ENCODE data around the gene NOL4L.
A peak's percentile ranks its signal among the peaks of the same experiment; 100 is the strongest.

The NOL4L gene

GRCh38 chr20:32490942-32491763, 94.0 kb downstream of the NOL4L start:
- TF ChIP-seq EZH2 (IDR thresholded peaks at IDR 0.05), result no peak
- no peaks in the 10 kb centered on the region for H3K36me3 ChIP-seq (ENCODE audit: insufficient read depth, low read length)

GRCh38 chr20:32488066-32488838, 96.9 kb downstream of the NOL4L start:
- TF ChIP-seq POLR2AphosphoS5 (IDR thresholded peaks at IDR 0.05; ENCODE audit: borderline replicate concordance, low read depth, low read length) (no peak), EZH2 (IDR thresholded peaks at IDR 0.05) (no peak), FOXP2 (optimal IDR thresholded peaks at IDR 0.05; ENCODE audit: control extremely low read depth, extremely low read length, insufficient read depth) (no peak)
- DNase-seq (ENCODE audit: low read depth, low spot score), result no peak
- H3K36me3 ChIP-seq (ENCODE audit: insufficient read depth, low read length), result no peaks in the 10 kb centered on the region
- no peak overlapping the region for H3K4me3 ChIP-seq
- H3K9ac ChIP-seq (ENCODE audit: insufficient read length), result no peak overlapping the region
- H3K27ac ChIP-seq, result no peak overlapping the region
- H3K9me3 ChIP-seq (ENCODE audit: low read depth, low read length), result no peaks in the 10 kb centered on the region

More at GRCh38 chr20:32490942-32491763, 94.0 kb downstream of the NOL4L start:
- no peak for DNase-seq (ENCODE audit: low read depth, low spot score)
- H3K4me3 ChIP-seq, result no peak overlapping the region
- H3K9ac ChIP-seq (ENCODE audit: insufficient read length), result no peak overlapping the region
- H3K9me3 ChIP-seq (ENCODE audit: low read depth, low read length), result no peaks in the 10 kb centered on the region
- no peak overlapping the region for H3K27ac ChIP-seq

GRCh38 chr20:32487381-32487780, 97.8 kb downstream of the NOL4L start:
- H3K36me3 ChIP-seq (ENCODE audit: insufficient read depth, low read length), result no peaks in the 10 kb centered on the region
- H3K27ac ChIP-seq, result no peak overlapping the region
- no peak overlapping the region for H3K9ac ChIP-seq (ENCODE audit: insufficient read length)
- H3K4me3 ChIP-seq, result no peak overlapping the region
- no peaks in the 10 kb centered on the region for H3K9me3 ChIP-seq (ENCODE audit: low read depth, low read length)
- DNase-seq (ENCODE audit: low read depth, low spot score), result no peak
- TF ChIP-seq EZH2 (IDR thresholded peaks at IDR 0.05) (no peak), FOXP2 (optimal IDR thresholded peaks at IDR 0.05; ENCODE audit: control extremely low read depth, extremely low read length, insufficient read depth) (no peak), POLR2AphosphoS5 (IDR thresholded peaks at IDR 0.05; ENCODE audit: borderline replicate concordance, low read depth, low read length) (no peak)

- H3K9me3 ChIP-seq (ENCODE audit: low read depth, low read length), result no peaks in the 10 kb centered on the region
- no peak overlapping the region for H3K27ac ChIP-seq
- H3K4me3 ChIP-seq, result no peak overlapping the region
- DNase-seq (ENCODE audit: low read depth, low spot score), result no peak
- TF ChIP-seq POLR2AphosphoS5 (IDR thresholded peaks at IDR 0.05; ENCODE audit: borderline replicate concordance, low read depth, low read length), result no peak
- TF ChIP-seq EZH2 (IDR thresholded peaks at IDR 0.05), result no peak
- TF ChIP-seq FOXP2 (optimal IDR thresholded peaks at IDR 0.05; ENCODE audit: control extremely low read depth, extremely low read length, insufficient read depth), result no peak
- H3K9ac ChIP-seq (ENCODE audit: insufficient read length), result no peak overlapping the region
- no peaks in the 10 kb centered on the region for H3K36me3 ChIP-seq (ENCODE audit: insufficient read depth, low read length)
These were observed 99.2 kb downstream of the NOL4L start for GRCh38 chr20:32485770-32486478.

GRCh38 chr20:32484958-32485769, 100.0 kb downstream of the NOL4L start:
- Histone ChIP-seq H3K27ac (peak overlapping the region; percentile 62; the same call in 1 of the 2 replicates), H3K9me3 (ENCODE audit: low read depth, low read length) (no peaks in the 10 kb centered on the region), H3K9ac (ENCODE audit: insufficient read length) (peak overlapping the region; percentile 79), H3K36me3 (ENCODE audit: insufficient read depth, low read length) (no peaks in the 10 kb centered on the region), H3K4me3 (peak overlapping the region; percentile 91)
- no peak for TF ChIP-seq EZH2 (IDR thresholded peaks at IDR 0.05)
- no peak for TF ChIP-seq POLR2AphosphoS5 (IDR thresholded peaks at IDR 0.05; ENCODE audit: borderline replicate concordance, low read depth, low read length)
- no peak for TF ChIP-seq FOXP2 (optimal IDR thresholded peaks at IDR 0.05; ENCODE audit: control extremely low read depth, extremely low read length, insufficient read depth)
- peak; percentile 47 for DNase-seq (ENCODE audit: low read depth, low spot score)

DNA sequence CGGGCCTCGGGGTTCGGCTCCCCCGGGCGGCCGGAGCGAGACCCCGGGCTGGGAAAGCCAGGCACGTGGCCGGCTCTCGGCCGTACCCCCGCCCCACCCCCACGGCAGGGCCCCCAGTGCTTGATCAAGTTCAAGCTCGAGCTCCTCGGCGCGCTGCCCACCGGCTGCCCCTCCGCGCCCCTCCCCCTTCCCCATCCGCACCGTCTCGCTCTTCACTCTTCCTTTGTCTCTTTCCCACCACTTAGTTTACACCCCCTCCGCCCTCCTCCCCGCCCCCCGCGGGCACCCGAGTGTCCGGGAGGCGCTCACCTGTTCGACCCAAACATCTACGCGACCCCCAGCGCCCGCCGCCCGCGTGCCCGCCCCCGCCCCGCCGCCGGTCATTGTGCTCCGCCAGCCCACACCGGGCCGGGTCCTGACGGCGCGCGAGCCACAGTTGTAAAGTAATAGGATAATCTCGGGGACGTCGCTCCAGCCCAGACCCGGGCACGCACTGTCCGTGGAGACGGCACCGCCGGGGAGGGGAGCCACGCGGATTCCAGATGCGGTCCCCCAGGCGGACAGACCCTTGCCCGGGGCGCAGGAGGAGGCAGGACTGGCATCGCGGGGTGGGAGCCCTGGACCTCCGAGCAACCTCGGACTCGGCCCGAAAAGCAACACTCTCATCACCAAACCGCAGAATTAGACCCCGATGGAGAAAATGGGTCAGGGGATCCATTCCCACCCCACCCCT, 100.7 kb downstream of the NOL4L start:
- H3K4me3 ChIP-seq, result peak overlapping the region; percentile 91
- H3K9me3 ChIP-seq (ENCODE audit: low read depth, low read length), result no peaks in the 10 kb centered on the region
- H3K27ac ChIP-seq, result 0 out of 2 replicates have a peak overlapping the region, but pooled peaks have one; percentile 25
- peak overlapping the region; percentile 79 for H3K9ac ChIP-seq (ENCODE audit: insufficient read length)
- TF ChIP-seq POLR2AphosphoS5 (IDR thresholded peaks at IDR 0.05; ENCODE audit: borderline replicate concordance, low read depth, low read length), result no peak
- no peaks in the 10 kb centered on the region for H3K36me3 ChIP-seq (ENCODE audit: insufficient read depth, low read length)
- no peak for DNase-seq (ENCODE audit: low read depth, low spot score)
